Body of pancreas (tissue), 4 donors: ENCODE measurements around the gene LRP2. TPM values are rescaled to one million over a fixed set of nuclear protein-coding genes. Genes with fewer than 3 reads are reported as not detected.

Source experiments
- ATAC-seq: fragments of 150-250 bp; one replicate; pipeline ENCODE4 v1.9.1; 2016
- DNase-seq, 4 donors: peaks; one replicate each; pipeline ENCODE4 v3.0.0-alpha.2; 2019
- H3K27ac ChIP-seq, 4 donors: fragments of 200-600 bp; sonication (generic); 1 replicate in 3 of 4; 2 replicates in 1 of 4; pipeline versions ENCODE4 v1.5.1 to v1.6.1; 2016 to 2019; ENCODE audit warnings: mild to moderate bottlenecking in 1 of 4, mixed read lengths in 1 of 4, moderate library complexity in 1 of 4
- H3K27me3 ChIP-seq, 2 donors: fragments of 200-600 bp; sonication (generic); one replicate each; pipeline ENCODE4 v1.6.0; 2016; ENCODE audit warnings: mild to moderate bottlenecking in 1 of 2
- H3K36me3 ChIP-seq, 2 donors: fragments of 200-600 bp; sonication (generic); replicated peaks in 1 of 2; 2 replicates each; pipeline ENCODE4 v1.5.1; 2016; ENCODE audit warnings: low read depth in 2 of 2; ENCODE audit not compliant: insufficient read depth in 1 of 2
- H3K4me1 ChIP-seq: fragments of 200-600 bp; sonication (generic); one replicate; pipeline ENCODE4 v1.6.0; 2016
- H3K4me3 ChIP-seq, 2 donors: fragments of 200-600 bp; sonication (generic); 1 replicate in 1 of 2; 2 replicates in 1 of 2; pipeline ENCODE4 v1.5.1; 2016 to 2019
- H3K9me3 ChIP-seq, 3 donors: fragments of 200-600 bp; sonication (generic); 1 replicate in 2 of 3; 2 replicates in 1 of 3; pipeline ENCODE4 v1.5.1; 2016
- CTCF ChIP-seq, 7 experiments: fragments of 450-650 bp in 4 of 7; fragments of 200-600 bp in 3 of 7; sonication (generic) in 3 of 7; IDR thresholded peaks; one replicate each; pipeline ENCODE4 v1.5.1; 2016 to 2019; ENCODE audit warnings: antibody characterized with exemption in 7 of 7
- POLR2A ChIP-seq, 3 donors: fragments of 450-650 bp; IDR thresholded peaks; one replicate each; pipeline ENCODE4 v1.6.1; 2016; ENCODE audit warnings: antibody characterized with exemption in 3 of 3, mild to moderate bottlenecking in 2 of 3
- WGBS, 2 donors: methylation state at CpG; one replicate each; pipeline ENCODE4 v1.1.5; 2017; 5-methylcytosine and 5-hydroxymethylcytosine counted together
- intact Hi-C: fragments of 100-400 bp; cut with DNase I; formaldehyde crosslinking; loops from one replicate; pipeline ENCODE4 v1.15.1; 2023
- total RNA-seq, 2 donors: library from RNA; depleted of rRNA; stranded (reverse); fragments of >200 nt; gene quantifications; one replicate each; pipeline ENCODE4 v1.1.0, GENCODE V29; 2016

LRP2 gene
- total RNA-seq, 2 donors from 2014 or later = under 0.01 TPM; not detected in 1

GRCh38 chr2:169286624-169287231 is 75.6 kb downstream of the LRP2 start:
- TF ChIP-seq POLR2A (IDR thresholded peaks at IDR 0.05) = no peak
- TF ChIP-seq CTCF (IDR thresholded peaks at IDR 0.05) = no peak
- ATAC-seq (no peak), DNase-seq (no peak)
- Histone ChIP-seq H3K27me3 (no peaks in the 10 kb centered on the region), H3K4me1 (no peaks in the 10 kb centered on the region), H3K4me3 (no peak overlapping the region), H3K27ac (no peak overlapping the region), H3K9me3 (no peaks in the 10 kb centered on the region), H3K36me3 (no peaks in the 10 kb centered on the region)
- WGBS, 2 donors = 73% methylated on average over 4 of the region's 4 CpGs
- intact Hi-C loops = no loop called here

GRCh38 chr2:169285531-169286235 is 76.7 kb downstream of the LRP2 start:
- no peaks in the 10 kb centered on the region for H3K36me3 ChIP-seq

GRCh38 chr2:169280502-169280901 is 81.8 kb downstream of the LRP2 start:
- intact Hi-C loops = no loop called here
- ATAC-seq = no peak
- H3K9me3 ChIP-seq = no peaks in the 10 kb centered on the region
- no peaks in the 10 kb centered on the region for H3K4me1 ChIP-seq
- H3K27ac ChIP-seq = no peak overlapping the region
- TF ChIP-seq POLR2A (IDR thresholded peaks at IDR 0.05) = no peak
- no peak for TF ChIP-seq CTCF (IDR thresholded peaks at IDR 0.05)
- no peaks in the 10 kb centered on the region for H3K27me3 ChIP-seq
- H3K36me3 ChIP-seq = no peaks in the 10 kb centered on the region
- no peak for DNase-seq
- WGBS, 2 donors = 75 to 86% methylated on average over 4 of the region's 4 CpGs
- no peak overlapping the region for H3K4me3 ChIP-seq

More at GRCh38 chr2:169285531-169286235, 76.7 kb downstream of the LRP2 start:
- H3K4me1 ChIP-seq = no peaks in the 10 kb centered on the region
- 37 to 38% methylated on average over 5 of the region's 5 CpGs for WGBS, 2 donors
- intact Hi-C loops = no loop called here
- no peaks in the 10 kb centered on the region for H3K9me3 ChIP-seq
- no peak for TF ChIP-seq CTCF (IDR thresholded peaks at IDR 0.05)
- no peak for TF ChIP-seq POLR2A (IDR thresholded peaks at IDR 0.05)
- no peaks in the 10 kb centered on the region for H3K27me3 ChIP-seq
- DNase-seq (no peak), ATAC-seq (no peak)
- H3K27ac ChIP-seq = no peak overlapping the region
- no peak overlapping the region for H3K4me3 ChIP-seq

GRCh38 chr2:169275696-169276444 is 86.5 kb downstream of the LRP2 start:
- Histone ChIP-seq H3K4me3 (no peak overlapping the region), H3K27me3 (no peaks in the 10 kb centered on the region), H3K36me3 (no peaks in the 10 kb centered on the region), H3K4me1 (no peaks in the 10 kb centered on the region), H3K27ac (no peak overlapping the region), H3K9me3 (no peaks in the 10 kb centered on the region)
- DNase-seq (no peak), ATAC-seq (no peak)
- no peak for TF ChIP-seq POLR2A (IDR thresholded peaks at IDR 0.05)
- peak in 3 of 7 experiments; percentile 11 to 19 (median 17) for TF ChIP-seq CTCF (IDR thresholded peaks at IDR 0.05)
- intact Hi-C loops = no loop called here
- WGBS, 2 donors = 64 to 74% methylated on average over 7 of the region's 7 CpGs
